Effector CD8-positive, alpha-beta T cell (primary cell): ENCODE data around the gene WFDC9.
"Not testable (repeated sequence)": the region's sequence is repeated elsewhere in the genome, so short reads cannot be mapped to it uniquely, and the experiment has no call there.

Experiments
- DNase-seq: peaks from one replicate; lab custom pipeline; 2025; lab: John Stamatoyannopoulos, UW
- total RNA-seq, 4 experiments: gene quantifications; one replicate each; lab custom pipeline; 2026; lab: John Stamatoyannopoulos, UW

Gene WFDC9
- 0 reads per million in 4 experiments for total RNA-seq

GRCh38 chr20:45631184-45631583, at the start of gene WFDC9:
WFDC9 (minus strand) TSS chr20:45631284; CDS start chr20:45610181, 21,103 bp downstream.
- DNase-seq = no peak

GRCh38 chr20:45679650-45680049, 48.6 kb upstream of the WFDC9 start:
- DNase-seq = no peak

GRCh38 chr20:45672765-45673164, 41.7 kb upstream of the WFDC9 start:
- DNase-seq = no peak

- no peak for DNase-seq
These were observed 39.1 kb upstream of the WFDC9 start, which contains the start of gene WFDC11 for GRCh38 chr20:45670139-45670538. WFDC11 (minus strand) TSS chr20:45670239; CDS start chr20:45650600, 19,639 bp downstream.

- not testable (repeated sequence) for DNase-seq
These were observed 26.0 kb upstream of the WFDC9 start for GRCh38 chr20:45657038-45657437.

GRCh38 chr20:45651726-45652125, 20.6 kb upstream of the WFDC9 start:
- not testable (repeated sequence) for DNase-seq

GRCh38 chr20:45649312-45649863, 18.3 kb upstream of the WFDC9 start:
- no peak for DNase-seq

GRCh38 chr20:45647441-45648050, 16.5 kb upstream of the WFDC9 start:
- no peak for DNase-seq

GRCh38 chr20:45646875-45647274, 15.8 kb upstream of the WFDC9 start:
- DNase-seq = no peak

GRCh38 chr20:45645869-45646268, 14.8 kb upstream of the WFDC9 start:
- DNase-seq = not testable (repeated sequence)

GRCh38 chr20:45641076-45641475, 10.0 kb upstream of the WFDC9 start:
- not testable (repeated sequence) for DNase-seq

- DNase-seq = no peak
These were observed 8.6 kb upstream of the WFDC9 start for GRCh38 chr20:45639687-45640086.

- no peak for DNase-seq
These were observed 5.4 kb upstream of the WFDC9 start for GRCh38 chr20:45636513-45636912.

GRCh38 chr20:45630371-45630770, 713 bp downstream of the WFDC9 start:
- DNase-seq = no peak

GRCh38 chr20:45629496-45630100, 1.5 kb downstream of the WFDC9 start, which contains the start of gene WFDC10A:
WFDC10A (plus strand) TSS chr20:45629739; CDS start chr20:45629814, 75 bp downstream.
- DNase-seq = no peak

GRCh38 chr20:45626540-45626939, 4.5 kb downstream of the WFDC9 start:
- no peak for DNase-seq

GRCh38 chr20:45621593-45621992, 9.5 kb downstream of the WFDC9 start:
- DNase-seq = no peak

GRCh38 chr20:45617591-45617990, 13.5 kb downstream of the WFDC9 start:
- DNase-seq = no peak

- DNase-seq = no peak
These were observed 18.8 kb downstream of the WFDC9 start for GRCh38 chr20:45612314-45612713.

GRCh38 chr20:45611054-45611453, 20.0 kb downstream of the WFDC9 start:
- no peak for DNase-seq

GRCh38 chr20:45607810-45608209, 23.3 kb downstream of the WFDC9 start:
- DNase-seq = no peak

GRCh38 chr20:45595235-45595634, 35.8 kb downstream of the WFDC9 start:
- no peak for DNase-seq

GRCh38 chr20:45593498-45593897, 37.6 kb downstream of the WFDC9 start:
- no peak for DNase-seq
